Measurements from ENCODE around the gene CACNA1C.

The CACNA1C gene

GRCh38 chr12:2052826-2053678 lies at the start of gene CACNA1C:
CACNA1C (plus strand) TSS chr12:2052987; CDS start chr12:2053563, 576 bp downstream.
- DNase-seq = peak; percentile 24

- no peak for DNase-seq
Observed at GRCh38 chr12:2003676-2004112, 49.1 kb upstream of the CACNA1C start.

- DNase-seq = peak; percentile 93
Observed at GRCh38 chr12:2004113-2004929, 48.5 kb upstream of the CACNA1C start, which contains the start of gene DCP1B. DCP1B (minus strand) TSS chr12:2004457; CDS start chr12:2004431, 26 bp downstream.

GRCh38 chr12:2008677-2009076 lies 44.1 kb upstream of the CACNA1C start:
- DNase-seq = no peak

- DNase-seq = no peak
Observed at GRCh38 chr12:2009623-2010022, 43.2 kb upstream of the CACNA1C start.

GRCh38 chr12:2011643-2012607 lies 40.9 kb upstream of the CACNA1C start:
- DNase-seq = no peak

- no peak for DNase-seq
Observed at GRCh38 chr12:2013086-2013485, 39.7 kb upstream of the CACNA1C start.

- no peak for DNase-seq
Observed at GRCh38 chr12:2013527-2014223, 39.1 kb upstream of the CACNA1C start.

GRCh38 chr12:2014231-2014630 lies 38.6 kb upstream of the CACNA1C start:
- no peak for DNase-seq

GRCh38 chr12:2016862-2017545 lies 35.8 kb upstream of the CACNA1C start:
- no peak for DNase-seq

- DNase-seq = no peak
Observed at GRCh38 chr12:2017546-2018337, 35.0 kb upstream of the CACNA1C start.

GRCh38 chr12:2018391-2018790 lies 34.4 kb upstream of the CACNA1C start:
- DNase-seq = no peak

GRCh38 chr12:2019126-2019525 lies 33.7 kb upstream of the CACNA1C start:
- DNase-seq = no peak

GRCh38 chr12:2020511-2020910 lies 32.3 kb upstream of the CACNA1C start:
- DNase-seq = no peak

- DNase-seq = no peak
Observed at GRCh38 chr12:2023365-2023764, 29.4 kb upstream of the CACNA1C start.

- DNase-seq = no peak
Observed at GRCh38 chr12:2027351-2027750, 25.4 kb upstream of the CACNA1C start.

GRCh38 chr12:2029851-2030250 lies 22.9 kb upstream of the CACNA1C start:
- DNase-seq = no peak

- no peak for DNase-seq
Observed at GRCh38 chr12:2032506-2032905, 20.3 kb upstream of the CACNA1C start.

- DNase-seq = peak; percentile 79
Observed at GRCh38 chr12:2034633-2035430, 18.0 kb upstream of the CACNA1C start.

Measured in NCI-H510A (cell line).